Tongue (tissue), 2 donors: ENCODE measurements around the gene MAEA. TPM values are rescaled to one million over a fixed set of nuclear protein-coding genes. Genes with fewer than 3 reads are reported as not detected.
A peak's percentile ranks its signal among the peaks of the same experiment; 100 is the strongest.
"Not testable (repeated sequence)": the region's sequence is repeated elsewhere in the genome, so short reads cannot be mapped to it uniquely, and the experiment has no call there.

Source experiments
- DNase-seq: peaks from one replicate; pipeline ENCODE4 v3.0.0-alpha.2; 2015
- total RNA-seq: library from RNA; depleted of rRNA; stranded (reverse); fragments of >200 nt; gene quantifications from one replicate; pipeline ENCODE4 v1.2.3, GENCODE V29; 2014

The MAEA gene
- total RNA-seq, 1 donor from 2014 or later, result 52.5 TPM

DNA sequence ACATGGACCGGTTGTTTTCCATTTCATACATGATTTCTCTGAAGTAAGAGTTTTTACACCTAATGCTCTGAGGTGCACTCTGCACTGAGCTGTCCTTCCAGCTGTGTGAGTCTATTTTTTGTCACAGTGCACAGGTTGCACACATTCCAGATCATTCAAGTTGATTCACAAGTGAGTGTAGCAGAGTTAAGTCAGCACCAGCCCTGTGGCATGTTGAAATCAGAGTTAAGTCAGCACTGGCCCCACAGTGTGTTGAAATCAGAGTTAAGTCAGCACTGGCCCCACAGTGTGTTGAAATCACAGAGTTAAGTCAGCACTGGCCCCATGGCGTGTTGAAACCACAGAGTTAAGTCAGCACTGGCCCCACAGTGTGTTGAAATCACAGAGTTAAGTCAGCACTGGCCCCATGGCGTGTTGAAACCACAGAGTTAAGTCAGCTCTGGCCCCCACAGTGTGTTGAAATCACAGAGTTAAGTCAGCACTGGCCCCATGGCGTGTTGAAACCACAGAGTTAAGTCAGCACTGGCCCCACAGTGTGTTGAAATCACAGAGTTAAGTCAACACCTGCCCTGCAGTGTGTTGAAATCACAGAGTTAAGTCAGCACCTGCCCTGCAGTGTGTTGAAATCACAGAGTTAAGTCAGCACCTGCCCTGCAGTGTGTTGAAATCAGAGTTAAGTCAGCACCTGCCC is 45.6 kb downstream of the MAEA start:
- DNase-seq, result not testable (repeated sequence)

DNA sequence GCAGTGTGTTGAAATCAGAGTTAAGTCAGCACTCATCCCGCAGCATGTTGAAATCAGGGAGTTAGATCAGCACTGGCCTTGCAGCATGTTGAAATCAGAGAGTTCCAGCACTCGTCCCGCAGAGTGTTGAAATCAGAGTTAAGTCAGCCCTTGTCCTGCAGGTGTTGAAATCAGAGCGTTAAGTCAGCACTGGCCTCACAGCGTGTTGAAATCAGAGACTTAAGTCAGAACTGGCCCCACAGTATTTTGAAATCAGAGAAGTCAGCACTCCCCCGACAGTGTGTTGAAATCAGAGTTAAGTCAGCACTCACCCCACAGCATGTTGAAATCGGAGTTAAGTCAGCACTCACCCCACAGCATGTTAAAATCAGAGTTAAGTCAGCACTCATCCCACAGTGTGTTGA is 46.4 kb downstream of the MAEA start:
- DNase-seq, result no peak

DNA sequence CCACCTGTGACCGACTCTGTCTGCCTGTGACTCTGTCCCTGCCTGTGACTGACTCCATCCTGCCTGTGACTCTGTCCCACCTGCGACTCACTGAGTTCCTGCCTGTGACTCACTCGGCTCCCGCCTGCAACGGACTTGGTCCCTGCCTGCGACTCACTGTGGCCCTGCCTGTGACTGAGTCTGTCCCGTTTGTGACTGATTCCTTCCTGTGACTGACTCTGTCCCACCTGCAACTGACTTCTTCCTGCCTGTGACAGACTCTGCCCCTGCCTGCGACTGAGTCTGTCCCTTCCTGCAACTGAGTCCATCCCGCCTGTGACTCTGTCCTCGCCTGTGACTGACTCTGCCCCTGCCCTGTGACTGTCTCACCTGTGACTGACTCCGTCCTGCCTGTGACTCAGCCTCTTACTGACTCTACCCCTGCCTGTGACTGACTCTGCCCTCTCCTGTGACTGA is 47.7 kb downstream of the MAEA start:
- no peak for DNase-seq

DNA sequence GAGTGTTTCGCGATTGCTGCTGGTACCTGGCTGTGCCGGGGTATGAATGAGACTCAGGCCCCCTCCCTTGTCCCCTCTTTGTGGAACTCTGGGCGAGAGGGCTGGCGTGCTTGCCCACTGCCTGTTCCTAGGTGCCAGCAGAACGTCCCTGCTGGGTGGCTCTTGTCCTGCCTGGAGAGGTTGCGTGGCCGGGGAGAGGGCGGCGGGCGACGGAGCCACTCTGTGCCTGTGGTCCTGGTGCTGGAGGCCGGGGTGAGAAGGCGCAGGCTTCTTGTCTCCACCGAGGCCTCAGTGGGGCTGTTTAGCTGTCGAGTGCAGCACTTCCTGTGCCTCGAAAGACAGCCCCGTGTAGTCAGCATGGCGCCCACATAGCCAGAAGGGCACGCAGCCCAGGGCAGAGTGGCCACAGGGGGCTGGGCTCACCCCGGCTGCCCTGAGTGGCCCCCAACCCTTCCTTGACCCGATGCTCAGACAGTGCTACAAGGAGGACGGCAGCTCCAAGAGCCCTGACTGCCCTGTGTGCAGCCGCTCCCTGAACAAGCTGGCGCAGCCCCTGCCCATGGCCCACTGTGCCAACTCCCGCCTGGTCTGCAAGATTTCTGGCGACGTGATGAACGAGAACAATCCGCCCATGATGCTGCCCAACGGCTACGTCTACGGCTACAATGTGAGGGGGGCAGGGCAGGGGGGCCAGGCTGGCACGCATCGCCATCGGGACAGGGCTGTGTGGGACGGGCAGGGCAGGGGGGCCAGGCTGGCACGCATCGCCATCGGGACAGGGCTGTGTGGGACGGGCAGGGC is 48.5 kb downstream of the MAEA start:
- DNase-seq, result no peak

DNA sequence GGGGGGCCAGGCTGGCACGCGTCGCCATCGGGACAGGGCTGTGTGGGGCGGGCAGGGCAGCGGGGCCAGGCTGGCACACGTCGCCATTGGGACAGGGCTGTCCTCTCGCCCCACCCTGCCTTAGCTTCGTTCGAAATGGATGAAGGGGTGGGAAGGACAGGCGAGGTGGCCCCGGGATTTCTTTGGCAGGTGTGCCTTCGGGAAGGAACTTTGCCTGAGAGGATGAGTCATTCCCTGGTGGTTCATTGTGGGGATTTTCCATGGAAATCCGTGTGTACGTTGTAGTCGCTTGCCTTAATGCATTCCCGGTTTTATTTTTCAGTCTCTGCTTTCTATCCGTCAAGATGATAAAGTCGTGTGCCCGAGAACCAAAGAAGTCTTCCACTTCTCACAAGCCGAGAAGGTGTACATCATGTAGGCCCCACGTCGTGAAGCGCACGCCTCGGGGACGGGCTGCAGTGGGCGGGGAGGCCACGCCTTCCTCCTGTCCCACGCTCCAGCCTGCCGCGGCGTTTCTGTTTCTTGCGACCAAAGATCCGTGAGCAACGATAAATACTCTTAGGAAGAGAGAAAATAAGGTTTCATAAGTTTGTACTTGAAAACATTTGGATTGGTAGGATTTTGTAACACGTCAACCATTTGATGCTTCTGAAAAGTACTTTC is 49.2 kb downstream of the MAEA start:
- DNase-seq, result no peak

DNA sequence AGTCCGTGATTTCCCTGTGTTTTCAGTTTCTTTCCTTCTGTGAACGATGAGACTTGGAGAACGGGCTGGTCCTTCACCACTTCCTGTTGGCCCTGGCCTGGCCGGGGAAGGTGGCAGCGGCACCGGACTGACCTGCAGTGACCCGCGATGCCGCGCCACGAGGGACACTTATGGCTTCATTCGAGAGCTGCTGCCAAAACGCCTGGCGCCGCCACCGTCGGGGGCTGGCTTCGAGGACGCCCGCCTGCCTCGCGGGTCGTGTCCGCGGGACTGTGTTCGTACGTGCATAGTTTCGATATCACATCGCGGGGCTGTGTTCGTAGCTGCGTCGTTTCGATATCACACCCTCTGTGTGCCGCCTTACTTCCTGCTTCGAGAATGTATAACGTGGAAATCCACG is 49.8 kb downstream of the MAEA start:
- no peak for DNase-seq

DNA sequence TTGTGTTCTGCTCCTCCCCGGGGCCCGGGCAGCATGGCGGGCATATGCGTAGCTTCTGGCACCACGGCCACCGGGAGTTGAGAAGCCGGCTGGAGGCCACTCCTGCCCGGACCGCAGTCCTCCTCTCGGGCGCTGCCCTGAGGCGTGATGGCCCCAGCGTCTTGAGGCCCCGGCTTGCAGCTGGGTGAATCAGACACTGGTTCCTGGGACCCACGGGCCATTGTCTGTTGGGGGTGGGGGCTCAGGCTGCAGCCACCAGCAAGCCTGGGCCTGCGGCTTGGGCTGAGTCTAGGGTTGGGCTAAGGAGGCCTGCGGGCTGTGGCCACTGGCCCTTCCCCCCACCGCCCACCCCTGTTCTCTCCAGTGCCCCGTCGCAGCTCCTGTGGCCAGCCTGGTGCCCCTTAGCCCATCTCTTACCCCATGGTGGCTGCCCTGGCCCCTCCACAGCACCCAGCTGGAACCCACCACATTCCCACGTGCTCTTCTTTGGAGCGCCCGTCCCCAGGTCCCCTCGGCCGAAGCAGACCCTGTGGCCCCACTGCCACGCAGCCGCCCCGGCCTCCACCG is 50.6 kb downstream of the MAEA start:
- no peak for DNase-seq

DNA sequence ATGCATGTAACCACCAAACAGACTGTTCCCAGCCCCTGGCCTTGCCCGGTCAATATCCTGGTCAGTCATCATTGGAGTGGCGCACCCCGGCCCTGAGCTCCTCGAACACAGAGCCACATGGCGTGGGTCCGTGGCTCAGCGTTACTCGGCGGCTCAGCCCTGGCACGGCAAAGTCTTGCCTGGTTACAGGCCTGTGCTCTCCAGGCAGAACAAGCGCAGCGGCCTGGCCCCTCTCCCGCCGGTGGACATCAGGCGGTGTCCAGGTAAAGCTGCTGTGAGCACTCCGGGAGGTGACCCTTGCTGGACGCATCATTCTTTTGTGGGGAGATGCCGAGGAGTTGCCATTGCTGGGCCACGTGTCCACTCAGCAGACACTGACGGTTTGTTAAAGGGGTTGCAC is 51.2 kb downstream of the MAEA start:
- DNase-seq, result no peak

DNA sequence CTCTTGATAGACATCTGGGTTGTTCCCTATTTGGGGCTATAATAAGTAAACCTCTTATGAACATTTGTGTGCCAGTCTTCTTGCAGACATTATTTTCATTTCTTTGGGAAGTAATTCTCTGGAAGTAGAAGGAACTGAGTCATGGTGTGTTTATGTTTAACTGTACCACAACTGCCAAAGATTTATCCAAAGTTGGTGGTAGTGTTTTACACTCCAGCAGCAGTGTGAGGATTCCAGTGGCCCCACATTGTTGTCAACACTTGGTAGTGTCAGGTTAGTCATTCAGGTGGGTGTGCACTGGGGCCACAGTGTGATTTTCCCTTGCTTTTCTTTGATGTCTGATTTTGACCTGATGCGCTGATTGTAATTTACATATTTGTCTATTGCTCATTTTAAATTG is 52.3 kb downstream of the MAEA start:
- DNase-seq, result no peak

DNA sequence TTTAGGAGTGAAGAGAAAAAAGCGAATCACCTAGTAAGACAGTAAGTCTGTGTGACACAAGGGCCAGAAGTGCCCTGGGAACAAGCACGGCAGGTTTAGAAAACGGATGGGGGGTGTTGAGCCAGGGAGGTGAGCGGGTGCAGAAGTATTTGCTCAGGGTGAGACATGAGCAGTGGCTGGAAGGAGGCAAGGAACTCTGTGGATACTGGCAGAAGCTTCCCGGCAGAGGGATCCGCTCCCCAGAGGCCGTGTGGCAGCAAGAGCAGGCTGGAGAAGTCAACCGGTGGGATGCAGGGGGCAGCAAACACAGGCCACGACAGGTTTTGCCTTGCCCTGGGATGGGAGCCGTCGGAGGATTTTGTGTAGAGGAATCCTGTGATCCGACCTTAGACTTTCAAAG is 55.0 kb downstream of the MAEA start:
- no peak for DNase-seq

DNA sequence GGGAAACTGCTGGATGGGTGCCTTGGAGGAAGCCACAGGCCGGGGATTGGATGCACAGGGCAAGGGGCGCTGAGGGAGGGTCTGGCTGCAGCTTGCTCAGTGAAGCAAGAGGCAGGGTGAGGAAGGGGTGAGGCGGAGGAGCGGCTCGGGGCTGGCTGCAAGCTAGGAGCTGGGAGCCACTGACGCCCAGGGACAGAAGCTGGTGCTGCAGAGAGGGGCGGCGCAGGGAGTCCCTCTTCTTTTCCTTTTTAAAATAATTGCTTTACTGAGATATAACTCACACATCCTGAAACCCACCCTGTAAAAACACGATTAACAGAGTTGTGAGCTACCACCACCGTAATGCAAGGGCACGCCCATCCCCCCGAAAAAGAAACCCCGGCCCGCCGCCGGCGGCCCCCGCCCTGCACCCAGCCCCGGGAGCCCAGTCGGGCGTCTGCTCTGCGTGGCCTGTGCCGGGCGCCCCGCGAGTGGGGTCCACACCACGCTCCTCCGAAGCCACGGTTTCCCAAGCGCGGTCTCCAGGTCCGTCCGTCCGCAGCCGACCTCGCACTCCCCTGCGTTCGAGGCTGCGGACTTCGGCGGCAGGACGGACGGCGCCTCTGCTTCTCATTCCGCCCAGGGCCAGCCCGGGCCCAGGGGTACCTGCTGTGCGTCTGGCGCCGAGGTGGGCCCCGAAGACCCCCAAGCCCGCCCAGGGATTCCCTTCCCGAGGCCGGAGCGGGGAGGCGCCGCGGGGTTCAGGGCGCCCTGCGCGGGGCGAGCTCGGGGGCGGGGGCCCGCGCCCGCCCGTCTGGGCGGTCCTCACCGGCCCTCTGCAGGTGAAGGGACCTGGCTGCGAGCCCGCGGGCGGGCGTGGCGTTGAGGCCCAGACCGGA is 56.5 kb downstream of the MAEA start:
- DNase-seq, result peak; percentile 74

DNA sequence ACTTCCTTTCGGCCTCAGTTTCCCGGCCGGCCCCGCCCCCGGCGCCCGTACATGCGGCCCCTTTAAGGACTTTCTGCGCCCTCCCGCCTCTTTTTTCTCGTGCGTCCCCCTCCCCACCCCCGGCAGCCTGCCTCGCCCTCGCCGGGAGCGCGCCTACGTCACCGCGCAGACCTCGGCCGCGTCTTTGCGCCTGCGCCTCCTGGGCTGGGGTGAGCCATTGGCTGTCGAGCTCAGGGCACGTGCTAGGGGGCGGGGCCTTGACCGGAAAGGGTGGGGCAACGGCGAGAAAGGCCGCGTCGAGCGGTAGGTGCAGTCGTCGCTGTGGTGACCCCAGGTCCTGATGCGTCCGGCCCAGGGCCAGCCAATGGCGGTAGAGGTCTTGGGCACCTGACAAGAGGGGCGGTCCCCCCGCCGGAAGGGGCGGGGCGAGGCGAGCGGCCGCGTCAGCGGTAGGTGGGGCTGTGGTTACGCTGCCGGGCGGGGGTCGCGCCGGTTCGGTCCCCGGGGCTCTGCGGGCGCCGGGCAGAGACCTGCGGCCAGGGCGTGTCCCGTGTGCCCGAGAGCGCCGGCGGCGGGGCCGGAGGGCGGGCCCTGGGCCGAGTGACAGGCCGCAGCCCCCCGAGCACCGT is 57.2 kb downstream of the MAEA start, which contains the start of gene UVSSA:
Gene UVSSA (plus strand): TSS at position 428 of the 629 bp plus-strand sequence. CDS start 884 bp downstream, outside the sequence.
- peak; percentile 100 for DNase-seq

DNA sequence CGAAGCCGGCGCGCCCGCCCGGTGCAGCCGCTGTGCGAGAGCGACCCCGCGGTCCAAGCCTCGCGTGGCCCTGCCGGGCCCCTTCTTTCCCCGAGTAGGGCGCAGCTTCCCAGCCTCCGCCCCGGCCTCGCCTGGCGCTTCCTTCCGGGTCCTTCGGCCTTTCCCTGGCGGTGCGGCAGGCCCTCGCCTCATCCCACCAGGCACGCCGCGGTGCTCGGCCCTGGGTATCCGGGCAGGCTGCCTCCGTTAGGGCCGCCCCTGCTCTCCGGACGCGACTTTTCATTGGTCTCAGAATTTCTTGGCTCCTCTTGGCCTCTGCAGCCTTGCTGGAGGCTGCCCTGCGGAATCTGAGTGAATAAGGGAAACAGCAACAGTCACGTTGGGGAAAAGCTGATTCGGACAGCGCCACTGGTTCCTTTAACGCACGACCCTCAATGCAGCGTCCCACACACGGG is 57.7 kb downstream of the MAEA start:
- DNase-seq, result peak; percentile 90

DNA sequence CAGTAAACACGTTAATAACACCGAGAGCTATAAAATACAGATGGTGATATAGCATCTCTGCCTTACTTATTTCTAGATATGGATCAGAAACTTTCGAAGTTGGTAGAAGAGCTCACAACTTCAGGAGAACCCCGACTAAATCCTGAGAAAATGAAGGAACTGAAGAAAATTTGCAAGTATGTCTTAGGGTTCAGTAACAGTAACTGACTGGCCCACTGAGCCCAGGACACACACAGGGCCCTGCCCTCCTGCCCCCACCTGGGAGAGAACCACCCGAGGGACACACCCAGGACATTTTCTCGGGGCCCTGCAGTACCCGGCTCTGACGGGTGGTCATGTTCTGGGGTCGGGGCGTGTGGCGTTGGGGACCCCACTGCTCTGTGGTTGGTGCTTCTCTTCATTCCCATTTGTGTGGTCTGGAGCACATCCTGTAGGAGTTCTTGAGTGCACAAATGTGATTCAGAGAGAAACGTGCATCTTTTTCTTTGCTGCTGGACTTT is 58.4 kb downstream of the MAEA start:
- no peak for DNase-seq

DNA sequence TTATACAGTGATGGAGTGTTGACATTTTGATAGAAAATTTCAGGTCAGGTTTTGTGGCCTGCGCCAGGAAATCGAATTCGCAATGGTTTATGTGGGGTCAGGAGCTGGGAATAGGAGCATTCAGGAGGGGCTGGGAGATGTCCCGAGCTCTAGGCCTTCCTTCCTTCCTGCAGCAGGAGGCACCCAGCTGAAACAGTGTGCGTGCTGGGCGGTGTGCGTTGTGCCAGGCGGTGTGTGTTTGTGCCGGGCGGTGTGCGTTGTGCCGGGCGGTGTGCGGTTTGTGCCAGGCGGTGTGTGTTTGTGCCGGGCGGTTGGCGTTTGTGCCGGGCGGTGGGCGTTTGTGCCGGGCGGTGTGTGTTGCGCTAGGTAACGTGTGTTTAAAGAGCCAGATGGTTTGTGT is 59.1 kb downstream of the MAEA start:
- no peak for DNase-seq

DNA sequence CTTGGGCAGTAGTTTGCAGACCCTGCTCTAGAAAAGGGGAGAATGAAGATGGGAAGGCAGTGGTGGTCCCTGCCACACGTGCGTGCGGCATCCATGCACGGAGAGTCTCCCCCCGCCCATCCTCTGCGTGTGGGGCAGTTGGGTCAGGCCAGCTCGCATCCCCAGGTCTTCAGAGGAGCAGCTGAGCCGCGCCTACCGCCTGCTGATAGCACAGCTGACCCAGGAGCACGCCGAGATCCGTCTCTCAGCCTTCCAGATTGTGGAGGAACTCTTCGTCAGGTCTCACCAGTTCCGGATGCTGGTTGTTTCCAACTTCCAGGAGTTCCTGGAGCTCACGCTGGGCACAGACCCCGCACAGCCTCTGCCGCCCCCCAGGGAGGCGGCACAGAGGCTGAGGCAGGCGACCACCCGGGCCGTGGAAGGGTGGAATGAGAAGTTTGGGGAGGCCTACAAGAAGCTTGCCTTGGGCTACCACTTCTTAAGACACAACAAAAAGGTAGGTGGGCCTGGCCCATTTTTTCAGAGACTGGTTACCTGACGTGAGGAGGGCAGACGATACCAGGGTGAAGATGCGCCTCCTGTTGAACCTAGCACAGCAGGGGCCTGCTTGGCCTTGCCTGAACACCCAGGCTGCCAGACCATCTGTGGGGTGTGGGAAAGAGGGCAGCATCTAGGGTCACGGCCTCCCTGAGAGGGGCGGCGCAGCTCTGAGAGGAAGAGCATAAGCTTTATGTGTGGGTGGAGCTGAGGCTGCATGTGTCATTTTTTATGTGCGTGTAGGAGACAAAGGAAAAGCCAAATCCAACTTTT is 59.9 kb downstream of the MAEA start:
- DNase-seq, result no peak

DNA sequence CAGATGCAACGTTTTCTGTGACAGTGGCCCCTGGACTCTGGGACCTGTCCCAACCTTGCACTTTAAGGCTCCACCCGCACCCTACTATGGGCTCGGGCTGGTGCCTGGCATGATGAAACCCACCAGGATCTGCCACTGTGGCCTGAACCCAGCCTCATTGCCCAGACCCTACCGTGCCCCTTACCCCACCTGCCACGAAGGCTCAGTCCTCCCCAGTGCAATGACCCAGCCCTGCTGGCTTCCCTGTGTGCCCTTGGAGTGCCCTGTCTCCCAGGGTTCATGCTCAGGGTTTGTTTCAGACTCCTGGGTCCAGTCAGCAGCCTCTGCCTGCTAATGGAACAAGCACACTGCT is 60.5 kb downstream of the MAEA start:
- no peak for DNase-seq

DNA sequence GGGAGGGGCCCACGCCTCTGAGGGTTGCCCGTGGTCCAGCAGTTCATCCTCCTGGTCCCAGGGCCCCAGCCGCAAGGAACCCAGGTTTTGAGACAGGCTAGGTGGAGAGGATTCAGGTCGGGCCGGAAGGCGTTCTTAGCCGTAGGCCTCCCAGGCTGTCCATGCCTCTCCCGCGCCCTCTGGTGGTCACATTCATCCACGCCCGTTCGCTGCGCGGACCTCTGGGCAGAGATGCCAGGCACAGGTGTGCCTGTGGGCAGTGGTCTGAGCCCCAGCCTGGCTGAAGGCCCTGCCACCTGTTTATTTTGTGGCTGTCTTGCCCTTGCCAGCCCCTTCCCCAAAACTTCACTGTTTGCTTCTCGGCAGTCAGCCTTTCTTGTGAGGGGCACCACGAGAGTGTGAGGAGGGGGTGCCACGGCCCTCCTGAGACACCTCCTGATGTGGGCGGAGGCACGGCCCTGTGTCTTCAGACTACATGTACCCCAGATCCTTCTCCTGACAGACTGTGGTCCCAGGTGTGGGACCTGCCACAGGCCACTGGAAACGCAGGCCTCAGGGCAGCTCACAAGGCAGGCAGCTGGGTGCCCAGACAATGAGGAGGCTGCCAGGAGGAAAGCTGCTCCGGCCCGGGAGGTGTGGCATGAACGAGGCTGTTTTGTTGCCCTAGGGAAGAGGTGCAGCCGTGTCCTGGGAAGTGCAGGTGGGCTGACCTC is 62.3 kb downstream of the MAEA start:
- peak; percentile 89 for DNase-seq

DNA sequence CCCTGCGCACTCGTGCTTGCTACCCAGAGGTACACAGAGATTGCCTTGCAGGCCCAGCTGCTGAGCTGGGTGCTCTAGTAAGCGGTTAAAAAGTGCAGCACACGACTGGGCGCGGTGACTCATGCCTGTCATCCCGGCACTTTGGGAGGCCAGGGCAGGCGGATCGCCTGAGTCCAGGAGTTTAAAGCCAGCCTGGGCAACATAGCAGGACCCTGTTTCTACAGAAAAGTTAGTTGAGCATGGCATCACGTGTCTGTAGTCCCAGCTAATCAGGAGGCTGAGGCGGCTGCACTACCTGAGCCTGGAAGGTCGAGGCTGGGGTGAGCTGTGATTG is 62.8 kb downstream of the MAEA start:
- DNase-seq, result no peak
